Renal cortex interstitium (tissue), 11 donors: ENCODE measurements around the gene IFIH1. TPM values are rescaled to one million over a fixed set of nuclear protein-coding genes. Genes with fewer than 3 reads are reported as not detected.

Experiments
- DNase-seq, 11 donors: peaks; one replicate each; pipeline ENCODE4 v3.0.0-alpha.2; 2013; ENCODE audit warnings: low read depth in 9 of 11, low spot score in 4 of 11; ENCODE audit errors: extremely low read depth in 1 of 11
- polyA plus RNA-seq, 3 donors: library from polyadenylated mRNA; unstranded; fragments of 120-200 nt; gene quantifications; one replicate each; pipeline ENCODE4 v1.2.1, GENCODE V29; 2013; ENCODE audit not compliant: insufficient read length in 3 of 3

IFIH1 gene
- polyA plus RNA-seq, 3 donors = 5.4 to 7.6 (median 5.9) TPM

DNA sequence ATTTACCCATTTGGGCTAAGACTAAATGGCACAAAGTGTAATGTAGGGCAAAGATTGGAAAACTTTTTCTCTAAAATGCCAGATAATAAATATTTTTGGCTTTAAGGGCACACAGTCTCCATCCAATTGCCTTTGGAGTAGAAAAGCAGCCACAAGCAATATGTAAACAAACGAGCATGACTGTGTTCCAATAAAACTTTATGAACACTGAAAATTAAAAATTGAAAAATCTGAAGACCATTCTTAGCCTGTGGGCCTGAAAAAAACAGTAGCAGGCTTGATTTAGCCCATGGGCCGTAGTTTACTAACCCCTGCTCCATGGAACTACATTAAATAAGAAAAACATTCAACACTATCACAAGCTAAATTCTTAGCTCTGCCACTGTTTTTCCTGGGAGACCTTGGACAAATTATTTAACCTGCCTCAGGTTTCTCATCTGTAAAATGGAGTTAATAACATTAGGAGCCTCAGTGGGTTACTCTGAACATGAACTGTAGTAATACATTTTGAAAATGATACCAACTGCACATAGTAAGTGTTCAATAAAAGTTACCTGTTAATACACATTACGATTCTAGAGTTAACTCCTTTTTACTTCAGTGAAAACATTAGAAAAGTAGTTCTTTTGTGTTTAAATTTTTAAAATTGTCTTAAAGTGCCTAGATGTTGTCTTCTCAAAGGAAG is 1.3 kb downstream of the IFIH1 start:
- DNase-seq = no peak

- DNase-seq = no peak
These were observed 1.9 kb downstream of the IFIH1 start for GRCh38 chr2:162316590-162316989.

GRCh38 chr2:162315938-162316337 is 2.5 kb downstream of the IFIH1 start:
- no peak for DNase-seq

DNA sequence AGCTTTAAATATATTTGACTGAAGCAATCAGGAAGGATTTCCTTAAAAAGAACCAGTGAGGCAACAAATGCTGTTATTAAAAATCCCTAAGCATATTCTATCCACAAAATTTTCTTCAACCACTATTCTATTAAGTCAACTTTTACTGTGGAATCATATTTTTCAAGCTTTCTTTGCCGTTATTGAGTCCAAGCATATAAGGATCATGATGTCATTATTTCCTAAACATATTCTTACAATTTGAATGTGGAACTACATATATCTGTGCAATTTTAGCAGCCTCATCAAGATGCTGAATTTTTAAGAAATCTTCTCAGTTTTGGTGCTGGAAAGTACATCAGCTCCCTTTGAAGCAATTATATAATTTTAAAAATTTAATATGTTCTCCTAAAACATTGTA is 5.6 kb downstream of the IFIH1 start:
- DNase-seq = no peak

- DNase-seq = no peak
These were observed 9.6 kb downstream of the IFIH1 start for GRCh38 chr2:162308747-162309503.

DNA sequence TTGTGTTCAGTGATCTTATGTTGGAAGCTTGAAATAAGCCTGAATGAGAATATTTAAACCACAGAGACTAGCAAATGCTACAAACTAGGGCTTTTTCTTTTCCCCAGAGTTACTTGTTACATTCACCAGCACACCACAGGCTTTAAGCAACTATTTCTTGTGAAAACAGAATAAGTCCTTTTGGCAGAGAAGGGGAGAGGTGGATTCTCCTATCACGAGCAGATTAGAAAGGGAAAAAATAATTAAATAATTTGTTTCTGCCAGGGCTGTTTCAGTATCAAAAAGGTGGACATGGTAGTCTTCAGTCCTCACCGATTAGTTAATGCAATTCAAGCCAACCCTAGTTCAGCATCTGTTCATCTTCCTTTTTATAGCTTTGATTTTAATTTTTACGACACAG is 12.6 kb downstream of the IFIH1 start:
- no peak for DNase-seq

- no peak for DNase-seq
These were observed 16.6 kb downstream of the IFIH1 start for GRCh38 chr2:162301877-162302276.

DNA sequence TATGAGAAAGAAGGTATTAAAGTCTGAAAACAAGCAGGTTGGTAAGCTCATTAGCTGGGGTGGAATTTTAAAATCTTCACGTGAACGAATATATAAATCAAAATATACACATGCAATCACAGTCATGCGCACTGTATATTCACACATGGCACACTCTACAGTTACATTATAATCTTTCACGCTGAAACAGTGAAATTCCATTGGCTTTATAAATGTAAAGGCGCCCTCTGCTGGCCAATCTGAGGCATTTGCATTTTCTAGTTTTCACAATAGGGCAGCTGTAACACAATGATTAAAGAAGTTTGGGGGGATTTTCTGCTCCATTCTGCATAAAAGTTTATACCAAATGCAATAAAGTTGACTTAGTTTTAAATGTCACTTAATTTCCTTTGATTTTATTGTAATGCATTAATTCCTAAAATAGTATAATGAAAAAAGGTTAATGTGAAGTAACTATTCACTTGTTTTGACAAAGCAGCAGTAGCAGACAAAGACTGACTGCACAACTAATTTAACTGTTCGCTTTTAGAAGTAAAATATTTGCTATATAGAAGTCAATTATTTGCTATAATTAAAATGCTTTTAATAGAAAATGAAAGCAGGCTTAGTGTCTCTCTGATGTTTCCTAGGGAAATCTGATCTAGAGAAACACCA is 17.2 kb downstream of the IFIH1 start:
- peak in 8 of 11 donors; percentile 6 to 49 (median 38) for DNase-seq

DNA sequence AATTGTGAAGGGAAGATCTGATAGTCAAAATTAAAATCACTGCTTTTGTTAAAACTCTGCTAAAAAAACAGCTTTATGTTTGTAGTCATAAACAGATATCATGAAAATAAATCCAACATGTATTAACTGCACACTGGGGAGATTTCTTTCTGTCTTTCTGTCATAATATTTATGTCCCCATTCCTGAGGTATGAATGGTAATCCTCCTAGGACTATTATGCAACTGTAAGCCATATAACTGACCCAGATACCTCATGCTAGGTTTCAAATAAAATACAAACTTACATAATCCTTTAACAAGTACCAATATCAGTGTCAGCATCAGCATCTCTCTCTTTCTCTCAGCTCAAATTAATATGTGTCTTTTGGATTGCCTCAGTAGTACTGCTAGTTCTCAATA is 18.2 kb downstream of the IFIH1 start:
- no peak for DNase-seq

GRCh38 chr2:162298669-162299335 is 19.7 kb downstream of the IFIH1 start:
- DNase-seq = no peak

GRCh38 chr2:162297925-162298552 is 20.4 kb downstream of the IFIH1 start:
- peak; percentile 42 to 76 (median 62) for DNase-seq

GRCh38 chr2:162295009-162295408 is 23.5 kb downstream of the IFIH1 start:
- DNase-seq = no peak

- DNase-seq = no peak
These were observed 25.2 kb downstream of the IFIH1 start for GRCh38 chr2:162293122-162293786.

- no peak for DNase-seq
These were observed 26.7 kb downstream of the IFIH1 start for GRCh38 chr2:162291748-162292147.

DNA sequence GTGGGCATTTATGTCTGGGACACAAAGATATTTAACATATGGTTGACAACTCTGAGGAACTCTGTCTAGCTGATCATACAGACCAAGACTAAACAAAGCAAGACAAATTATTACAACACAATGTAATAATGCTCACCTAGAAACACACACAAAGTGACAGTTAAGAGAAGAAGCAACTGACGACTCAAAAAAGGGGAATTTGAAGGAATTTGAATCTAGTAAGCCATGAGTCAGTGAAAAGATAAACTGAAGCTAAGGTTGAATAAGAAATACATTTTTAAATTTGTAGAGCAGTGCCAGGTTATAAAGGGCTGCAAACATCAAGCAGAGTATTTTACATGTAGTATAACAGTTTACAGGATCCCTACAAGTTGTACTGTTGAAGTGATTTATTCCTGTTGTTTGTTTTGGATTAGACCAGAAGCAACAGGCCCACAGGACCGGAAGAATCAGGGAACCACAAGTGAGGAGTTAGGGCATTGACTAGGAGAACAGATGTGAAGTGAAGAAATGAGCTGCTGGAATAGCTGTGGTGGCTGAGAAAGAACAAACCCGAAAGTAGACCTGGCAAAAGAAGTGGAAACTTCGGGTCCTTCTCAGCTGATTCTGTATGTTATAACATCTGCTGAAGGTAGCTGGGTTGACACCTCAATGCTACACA is 35.6 kb downstream of the IFIH1 start:
- DNase-seq = no peak

- DNase-seq = no peak
These were observed 37.8 kb downstream of the IFIH1 start for GRCh38 chr2:162280654-162281053.

DNA sequence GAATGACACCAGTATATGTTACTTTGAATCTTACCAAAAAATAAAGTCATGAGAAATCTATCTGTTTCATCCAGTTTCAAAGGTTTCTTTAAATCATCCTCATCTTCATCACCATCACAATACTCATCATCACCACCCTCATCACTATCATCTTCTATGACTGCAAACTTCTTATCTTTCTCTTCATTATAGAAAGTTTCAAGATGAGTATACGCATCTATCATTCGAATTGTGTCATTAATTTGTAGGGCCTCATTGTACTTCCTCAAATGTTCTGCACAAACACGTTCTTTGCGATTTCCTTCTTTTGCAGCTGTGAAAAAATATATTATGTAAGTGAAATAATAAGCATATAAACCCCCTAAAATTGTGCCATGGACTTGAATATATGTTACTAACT is 41.1 kb downstream of the IFIH1 start:
- no peak for DNase-seq

- DNase-seq = no peak
These were observed 50.5 kb downstream of the IFIH1 start for GRCh38 chr2:162267996-162268395.
